Ishikawa (cell line): ENCODE data around the gene OPCML.

Source experiments
- CEBPB ChIP-seq: IDR thresholded peaks from 2 replicates; pipeline ENCODE4 v1.6.1; 2012
- TF ChIP-seq, protein P1 (sequence below): IDR thresholded peaks from 2 replicates; pipeline ENCODE4 v1.6.1; 2012
- TF ChIP-seq, protein P2 (sequence below): IDR thresholded peaks from 2 replicates; pipeline ENCODE4 v1.6.1; 2012

DNA sequence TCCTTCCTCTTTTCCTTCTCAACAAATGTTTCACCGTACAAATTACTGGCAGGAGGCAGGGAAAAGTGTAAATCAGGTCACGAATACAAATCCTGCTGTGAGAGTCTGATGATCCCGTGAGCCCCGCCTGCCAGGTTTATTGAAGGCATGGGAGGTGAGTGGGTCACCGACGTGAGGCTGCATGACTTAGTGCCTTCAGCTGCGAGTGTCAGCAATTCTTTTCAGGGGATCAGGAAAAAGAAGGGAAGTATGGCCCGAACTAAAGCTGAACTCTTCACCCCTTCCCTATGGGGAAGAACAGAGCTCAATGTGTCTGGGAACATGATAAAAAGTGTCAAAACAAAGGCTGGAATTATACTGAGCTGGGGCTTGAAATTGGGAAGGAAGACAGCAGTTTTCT lies 166.2 kb downstream of the OPCML start:
- TF ChIP-seq, protein P1, sequence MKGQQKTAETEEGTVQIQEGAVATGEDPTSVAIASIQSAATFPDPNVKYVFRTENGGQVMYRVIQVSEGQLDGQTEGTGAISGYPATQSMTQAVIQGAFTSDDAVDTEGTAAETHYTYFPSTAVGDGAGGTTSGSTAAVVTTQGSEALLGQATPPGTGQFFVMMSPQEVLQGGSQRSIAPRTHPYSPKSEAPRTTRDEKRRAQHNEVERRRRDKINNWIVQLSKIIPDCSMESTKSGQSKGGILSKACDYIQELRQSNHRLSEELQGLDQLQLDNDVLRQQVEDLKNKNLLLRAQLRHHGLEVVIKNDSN = no peak
- TF ChIP-seq, protein P2, sequence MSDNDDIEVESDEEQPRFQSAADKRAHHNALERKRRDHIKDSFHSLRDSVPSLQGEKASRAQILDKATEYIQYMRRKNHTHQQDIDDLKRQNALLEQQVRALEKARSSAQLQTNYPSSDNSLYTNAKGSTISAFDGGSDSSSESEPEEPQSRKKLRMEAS = no peak
- TF ChIP-seq CEBPB = no peak
